Measurements from ENCODE around the gene PPP2R2C.

Gene PPP2R2C

GRCh38 chr4:6278801-6279197 lies 193.6 kb downstream of the PPP2R2C start:
- H3K4me2 ChIP-seq (ENCODE audit: insufficient read depth, low read length): no peak overlapping the region
- peaks cover 8% of the 10 kb centered on the region; the same call in 1 of the 2 replicates for H4K20me1 ChIP-seq (ENCODE audit: insufficient read depth, low read length)
- no peak for TF ChIP-seq EZH2 (IDR thresholded peaks at IDR 0.05; ENCODE audit: borderline replicate concordance, low read depth, low read length, severe bottlenecking)
- TF ChIP-seq, protein P1, sequence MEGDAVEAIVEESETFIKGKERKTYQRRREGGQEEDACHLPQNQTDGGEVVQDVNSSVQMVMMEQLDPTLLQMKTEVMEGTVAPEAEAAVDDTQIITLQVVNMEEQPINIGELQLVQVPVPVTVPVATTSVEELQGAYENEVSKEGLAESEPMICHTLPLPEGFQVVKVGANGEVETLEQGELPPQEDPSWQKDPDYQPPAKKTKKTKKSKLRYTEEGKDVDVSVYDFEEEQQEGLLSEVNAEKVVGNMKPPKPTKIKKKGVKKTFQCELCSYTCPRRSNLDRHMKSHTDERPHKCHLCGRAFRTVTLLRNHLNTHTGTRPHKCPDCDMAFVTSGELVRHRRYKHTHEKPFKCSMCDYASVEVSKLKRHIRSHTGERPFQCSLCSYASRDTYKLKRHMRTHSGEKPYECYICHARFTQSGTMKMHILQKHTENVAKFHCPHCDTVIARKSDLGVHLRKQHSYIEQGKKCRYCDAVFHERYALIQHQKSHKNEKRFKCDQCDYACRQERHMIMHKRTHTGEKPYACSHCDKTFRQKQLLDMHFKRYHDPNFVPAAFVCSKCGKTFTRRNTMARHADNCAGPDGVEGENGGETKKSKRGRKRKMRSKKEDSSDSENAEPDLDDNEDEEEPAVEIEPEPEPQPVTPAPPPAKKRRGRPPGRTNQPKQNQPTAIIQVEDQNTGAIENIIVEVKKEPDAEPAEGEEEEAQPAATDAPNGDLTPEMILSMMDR (IDR thresholded peaks at IDR 0.05; ENCODE audit: borderline replicate concordance, extremely low read depth, low read length, poor library complexity, severe bottlenecking): no peak
- no peaks in the 10 kb centered on the region for H3K27me3 ChIP-seq (ENCODE audit: insufficient read depth, low read length, poor library complexity)
- no peak overlapping the region for H2AFZ ChIP-seq (ENCODE audit: low read depth, low read length)
- no peak overlapping the region for H3K4me3 ChIP-seq (ENCODE audit: low read depth in 1 of 2, low read length in 2 of 2)
- H3K4me1 ChIP-seq (ENCODE audit: insufficient read depth, low read length): no peaks in the 10 kb centered on the region
- H3K36me3 ChIP-seq (ENCODE audit: insufficient read depth, low read length): no peaks in the 10 kb centered on the region
- no peaks in the 10 kb centered on the region for H3K9me3 ChIP-seq (ENCODE audit: insufficient read depth, low read length, severe bottlenecking)
- no peaks in the 10 kb centered on the region for H3K79me2 ChIP-seq (ENCODE audit: insufficient read depth, low read length)
- DNase-seq (no peak), ATAC-seq (ENCODE audit: insufficient read depth, low read depth) (no peak)
- no peak overlapping the region for H3K27ac ChIP-seq (ENCODE audit: low read length)
- no peak overlapping the region for H3K9ac ChIP-seq (ENCODE audit: low read depth, low read length)

GRCh38 chr4:6277935-6278800 lies 194.2 kb downstream of the PPP2R2C start:
- no peak overlapping the region for H3K27ac ChIP-seq (ENCODE audit: low read length)
- ATAC-seq (ENCODE audit: insufficient read depth, low read depth) (no peak), DNase-seq (no peak)
- H2AFZ ChIP-seq (ENCODE audit: low read depth, low read length): no peak overlapping the region
- H3K27me3 ChIP-seq (ENCODE audit: insufficient read depth, low read length, poor library complexity): no peaks in the 10 kb centered on the region
- no peaks in the 10 kb centered on the region for H3K79me2 ChIP-seq (ENCODE audit: insufficient read depth, low read length)
- H3K4me1 ChIP-seq (ENCODE audit: insufficient read depth, low read length): no peaks in the 10 kb centered on the region
- H3K4me2 ChIP-seq (ENCODE audit: insufficient read depth, low read length): no peak overlapping the region
- no peak for TF ChIP-seq EZH2 (IDR thresholded peaks at IDR 0.05; ENCODE audit: borderline replicate concordance, low read depth, low read length, severe bottlenecking)
- TF ChIP-seq, protein P1 (IDR thresholded peaks at IDR 0.05; ENCODE audit: borderline replicate concordance, extremely low read depth, low read length, poor library complexity, severe bottlenecking): no peak
- no peaks in the 10 kb centered on the region for H3K9me3 ChIP-seq (ENCODE audit: insufficient read depth, low read length, severe bottlenecking)
- peaks cover 8% of the 10 kb centered on the region; the same call in 1 of the 2 replicates for H4K20me1 ChIP-seq (ENCODE audit: insufficient read depth, low read length)
- H3K9ac ChIP-seq (ENCODE audit: low read depth, low read length): no peak overlapping the region
- H3K4me3 ChIP-seq (ENCODE audit: low read depth in 1 of 2, low read length in 2 of 2): no peak overlapping the region
- no peaks in the 10 kb centered on the region for H3K36me3 ChIP-seq (ENCODE audit: insufficient read depth, low read length)

DNA sequence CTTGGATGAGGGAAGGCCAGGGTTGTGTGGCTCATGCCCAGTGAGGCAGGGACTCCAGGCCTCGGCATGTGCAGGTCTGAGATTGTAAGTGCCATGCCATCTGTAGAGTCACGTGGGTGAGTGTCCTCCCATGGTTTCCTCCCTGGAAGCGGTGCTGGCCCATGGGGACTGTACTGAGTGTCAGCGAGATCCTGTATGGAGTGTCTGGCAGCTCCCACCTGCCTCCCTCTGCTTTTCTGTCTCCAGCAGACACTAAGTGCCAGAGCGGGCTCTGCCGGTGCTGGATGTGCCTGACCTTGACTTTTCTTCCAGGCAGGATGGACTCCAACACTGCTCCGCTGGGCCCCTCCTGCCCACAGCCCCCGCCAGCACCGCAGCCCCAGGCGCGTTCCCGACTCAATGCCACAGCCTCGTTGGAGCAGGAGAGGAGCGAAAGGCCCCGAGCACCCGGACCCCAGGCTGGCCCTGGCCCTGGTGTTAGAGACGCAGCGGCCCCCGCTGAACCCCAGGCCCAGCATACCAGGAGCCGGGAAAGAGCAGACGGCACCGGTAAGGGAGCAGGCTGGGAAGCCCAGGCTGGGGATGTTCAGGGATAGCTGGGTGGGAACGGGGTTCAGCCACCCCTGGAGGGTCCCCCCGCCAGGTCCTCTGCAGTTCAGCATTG lies 195.1 kb downstream of the PPP2R2C start:
- ATAC-seq (ENCODE audit: insufficient read depth, low read depth): no peak
- Histone ChIP-seq H3K4me3 (ENCODE audit: low read depth in 1 of 2, low read length in 2 of 2) (no peak overlapping the region), H4K20me1 (ENCODE audit: insufficient read depth, low read length) (peaks cover 8% of the 10 kb centered on the region; the same call in 1 of the 2 replicates), H3K36me3 (ENCODE audit: insufficient read depth, low read length) (no peaks in the 10 kb centered on the region), H2AFZ (ENCODE audit: low read depth, low read length) (no peak overlapping the region), H3K9me3 (ENCODE audit: insufficient read depth, low read length, severe bottlenecking) (no peaks in the 10 kb centered on the region), H3K9ac (ENCODE audit: low read depth, low read length) (no peak overlapping the region), H3K27ac (ENCODE audit: low read length) (no peak overlapping the region), H3K79me2 (ENCODE audit: insufficient read depth, low read length) (no peaks in the 10 kb centered on the region), H3K4me2 (ENCODE audit: insufficient read depth, low read length) (no peak overlapping the region), H3K27me3 (ENCODE audit: insufficient read depth, low read length, poor library complexity) (no peaks in the 10 kb centered on the region), H3K4me1 (ENCODE audit: insufficient read depth, low read length) (no peaks in the 10 kb centered on the region)
- TF ChIP-seq, protein P1 (IDR thresholded peaks at IDR 0.05; ENCODE audit: borderline replicate concordance, extremely low read depth, low read length, poor library complexity, severe bottlenecking): no peak
- no peak for TF ChIP-seq EZH2 (IDR thresholded peaks at IDR 0.05; ENCODE audit: borderline replicate concordance, low read depth, low read length, severe bottlenecking)
- no peak for DNase-seq
